GM23338 (cell line): Measurements from ENCODE around the gene FAM131A. TPM values are rescaled to one million over a fixed set of nuclear protein-coding genes. Genes with fewer than 3 reads are reported as not detected.
A peak's percentile ranks its signal among the peaks of the same experiment; 100 is the strongest.

ENCODE experiments used
- ATAC-seq: fragments of 200-7000 bp; cut with Tn5 transposase; 3 replicates; pipeline ENCODE4 v1.9.1; 2020
- DNase-seq: peaks from one replicate; pipeline ENCODE4 v3.0.0-alpha.2; 2015; ENCODE audit warnings: low spot score
- H2AFZ ChIP-seq: fragments of 200-600 bp; sonication (generic); 2 replicates; pipeline ENCODE4 v1.8.0; 2016; ENCODE audit warnings: antibody characterized with exemption, mild to moderate bottlenecking, moderate library complexity
- H3F3A ChIP-seq: fragments of 200-600 bp; sonication (generic); replicated peaks from 2 replicates; pipeline ENCODE4 v1.8.0; 2017; ENCODE audit warnings: antibody characterized with exemption, mixed run types, low read depth
- H3K27ac ChIP-seq: fragments of 200-600 bp; sonication (generic); 2 replicates; pipeline ENCODE4 v1.6.1; 2016; ENCODE audit warnings: low read depth
- H3K27me3 ChIP-seq: fragments of 200-600 bp; sonication (generic); 2 replicates; pipeline ENCODE4 v1.8.0; 2016; ENCODE audit warnings: mild to moderate bottlenecking, mixed run types, moderate library complexity; ENCODE audit not compliant: insufficient read depth
- H3K36me3 ChIP-seq: fragments of 200-600 bp; sonication (generic); 2 replicates; pipeline ENCODE4 v1.8.0; 2016; ENCODE audit warnings: mild to moderate bottlenecking; ENCODE audit not compliant: insufficient read depth
- H3K4me1 ChIP-seq: fragments of 200-600 bp; sonication (generic); 2 replicates; pipeline ENCODE4 v1.8.0; 2016; ENCODE audit warnings: mild to moderate bottlenecking, moderate library complexity; ENCODE audit not compliant: insufficient read depth
- H3K4me2 ChIP-seq: fragments of 200-600 bp; sonication (generic); 2 replicates; pipeline ENCODE4 v1.7.1; 2017; ENCODE audit warnings: mixed run types
- H3K4me3 ChIP-seq: fragments of 200-600 bp; sonication (generic); 2 replicates; pipeline ENCODE4 v1.6.1; 2016; ENCODE audit warnings: mixed run types
- H3K79me2 ChIP-seq: fragments of 200-600 bp; sonication (generic); replicated peaks from 2 replicates; pipeline ENCODE4 v1.8.0; 2017; ENCODE audit warnings: mild to moderate bottlenecking; ENCODE audit not compliant: insufficient read depth
- H3K9me2 ChIP-seq: fragments of 200-600 bp; sonication (generic); 2 replicates; pipeline ENCODE4 v1.8.0; 2017; ENCODE audit not compliant: insufficient read depth
- H4K20me1 ChIP-seq: fragments of 200-600 bp; sonication (generic); replicated peaks from 2 replicates; pipeline ENCODE4 v1.8.0; 2017; ENCODE audit warnings: mild to moderate bottlenecking; ENCODE audit not compliant: insufficient read depth
- H3K27ac Mint-ChIP-seq: 2 replicates; pipeline ENCODE4 v1.8.0; 2020; ENCODE audit warnings: inconsistent platforms, mild to moderate bottlenecking, moderate library complexity, mixed read lengths
- H3K27me3 Mint-ChIP-seq: 3 replicates; pipeline ENCODE4 v1.8.0; 2022; ENCODE audit warnings: low read depth, mild to moderate bottlenecking, moderate library complexity, mixed read lengths, inconsistent platforms; ENCODE audit not compliant: insufficient read depth, poor library complexity
- H3K36me3 Mint-ChIP-seq: 3 replicates; pipeline ENCODE4 v1.8.0; 2021; ENCODE audit warnings: low read depth, mild to moderate bottlenecking, inconsistent platforms, moderate library complexity, mixed read lengths
- H3K4me1 Mint-ChIP-seq: 3 replicates; pipeline ENCODE4 v1.8.0; 2020; ENCODE audit warnings: mild to moderate bottlenecking, inconsistent platforms, mixed read lengths
- H3K4me3 Mint-ChIP-seq: 3 replicates; pipeline ENCODE4 v1.8.0; 2021; ENCODE audit warnings: moderate library complexity, mild to moderate bottlenecking, inconsistent platforms, mixed read lengths
- H3K9me3 Mint-ChIP-seq: 3 replicates; pipeline ENCODE4 v1.8.0; 2020; ENCODE audit warnings: moderate library complexity, mild to moderate bottlenecking, inconsistent platforms, mixed read lengths
- CREB1 ChIP-seq: fragments of 250-450 bp; sonication (Bioruptor Pico); IDR thresholded peaks from 2 replicates; pipeline ENCODE4 v1.5.0; 2020; ENCODE audit warnings: low read depth, mild to moderate bottlenecking, moderate library complexity
- CTCF ChIP-seq, 2 experiments: fragments of 200-600 bp in 1 of 2; sonication (generic) in 1 of 2; conservative IDR thresholded peaks; 2 replicates each; pipeline versions ENCODE4 v1.5.1 to v1.6.1; 2016 to 2017; ENCODE audit warnings: antibody characterized with exemption in 2 of 2, low read depth in 2 of 2, mild to moderate bottlenecking in 2 of 2, moderate library complexity in 1 of 2
- ETS1 ChIP-seq: IDR thresholded peaks from 2 replicates; pipeline ENCODE4 v1.6.1; 2016; ENCODE audit warnings: antibody characterized with exemption
- EZH2 ChIP-seq: fragments of 200-600 bp; sonication (generic); IDR thresholded peaks from one replicate; pipeline ENCODE4 v1.8.0; 2017; ENCODE audit warnings: antibody characterized with exemption, mild to moderate bottlenecking, low read depth; ENCODE audit not compliant: unreplicated experiment
- EZH2phosphoT487 ChIP-seq: fragments of 200-600 bp; sonication (generic); IDR thresholded peaks from one replicate; pipeline ENCODE4 v1.8.1; 2018; ENCODE audit warnings: antibody characterized with exemption; ENCODE audit not compliant: unreplicated experiment
- JUNB ChIP-seq: IDR thresholded peaks from one replicate; pipeline ENCODE4 v1.6.1; 2016; ENCODE audit warnings: antibody characterized with exemption; ENCODE audit not compliant: unreplicated experiment
- NANOG ChIP-seq: IDR thresholded peaks from 2 replicates; pipeline ENCODE4 v1.6.1; 2016; ENCODE audit warnings: antibody characterized with exemption, borderline replicate concordance
- POLR2AphosphoS5 ChIP-seq: IDR thresholded peaks from 2 replicates; pipeline ENCODE4 v1.6.1; 2016; ENCODE audit warnings: antibody characterized with exemption, low read depth
- STAT1 ChIP-seq: IDR thresholded peaks from one replicate; pipeline ENCODE4 v1.6.1; 2016; ENCODE audit warnings: antibody characterized with exemption; ENCODE audit not compliant: unreplicated experiment
- ZNF114 ChIP-seq: fragments of 250-450 bp; sonication (Bioruptor Pico); IDR thresholded peaks from 2 replicates; pipeline ENCODE4 v1.5.0; 2020; ENCODE audit warnings: mild to moderate bottlenecking, moderate library complexity
- ZNF331 ChIP-seq: fragments of 250-450 bp; sonication (Bioruptor Pico); IDR thresholded peaks from 2 replicates; pipeline ENCODE4 v1.5.0; 2020; ENCODE audit warnings: low read depth, mild to moderate bottlenecking, moderate library complexity
- ZNF462 ChIP-seq: fragments of 250-450 bp; sonication (Bioruptor Pico); IDR thresholded peaks from 2 replicates; pipeline ENCODE4 v1.5.0; 2020; ENCODE audit warnings: mild to moderate bottlenecking, moderate library complexity
- polyA plus RNA-seq: library from polyadenylated mRNA; unstranded; fragments of >200 nt; fragmentation: Nextera tagmentation; extraction: Ambion mirVana; gene quantifications from 2 replicates; pipeline ENCODE4 v1.2.1, GENCODE V29; 2016
- total RNA-seq: library from RNA; depleted of rRNA; stranded (reverse); fragments of >200 nt; shearing (Covaris generic); gene quantifications from 2 replicates; pipeline ENCODE4 v1.2.3, GENCODE V29; 2014
- TF ChIP-seq, protein P1 (sequence below): IDR thresholded peaks from one replicate; pipeline ENCODE4 v1.6.1; 2018; ENCODE audit warnings: antibody characterized with exemption; ENCODE audit not compliant: unreplicated experiment

FAM131A gene
- total and polyA plus RNA-seq, 2 experiments from 2014 or later = 6.7 to 31.8 TPM

DNA sequence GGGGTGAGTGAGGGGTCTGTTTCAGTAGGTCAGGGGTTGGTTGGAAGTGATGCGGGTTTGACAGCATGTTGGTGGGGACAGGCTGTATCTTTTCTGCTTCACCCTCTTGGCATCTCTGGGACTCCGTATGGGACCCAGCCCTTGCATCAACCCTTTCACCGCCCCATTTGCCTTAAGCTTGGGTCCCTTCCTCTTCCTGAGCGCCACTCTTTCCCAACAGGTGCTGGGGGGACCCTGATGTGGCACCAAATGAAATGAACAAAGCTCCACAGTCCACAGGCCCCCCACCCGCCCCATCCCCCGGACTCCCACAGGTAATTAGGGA is 21.9 kb upstream of the FAM131A start:
- TF ChIP-seq STAT1 (no peak), EZH2phosphoT487 (no peak), ETS1 (no peak), ZNF462 (CRISPR knock-in tag) (no peak), CTCF (conservative IDR thresholded peaks at IDR 0.05; ENCODE audit: low read depth in 2 of 2) (no peak), NANOG (no peak), EZH2 (no peak), POLR2AphosphoS5 (no peak), ZNF114 (CRISPR knock-in tag) (no peak), JUNB (no peak), CREB1 (CRISPR knock-in tag) (no peak), ZNF331 (CRISPR knock-in tag) (no peak)
- TF ChIP-seq, protein P1, sequence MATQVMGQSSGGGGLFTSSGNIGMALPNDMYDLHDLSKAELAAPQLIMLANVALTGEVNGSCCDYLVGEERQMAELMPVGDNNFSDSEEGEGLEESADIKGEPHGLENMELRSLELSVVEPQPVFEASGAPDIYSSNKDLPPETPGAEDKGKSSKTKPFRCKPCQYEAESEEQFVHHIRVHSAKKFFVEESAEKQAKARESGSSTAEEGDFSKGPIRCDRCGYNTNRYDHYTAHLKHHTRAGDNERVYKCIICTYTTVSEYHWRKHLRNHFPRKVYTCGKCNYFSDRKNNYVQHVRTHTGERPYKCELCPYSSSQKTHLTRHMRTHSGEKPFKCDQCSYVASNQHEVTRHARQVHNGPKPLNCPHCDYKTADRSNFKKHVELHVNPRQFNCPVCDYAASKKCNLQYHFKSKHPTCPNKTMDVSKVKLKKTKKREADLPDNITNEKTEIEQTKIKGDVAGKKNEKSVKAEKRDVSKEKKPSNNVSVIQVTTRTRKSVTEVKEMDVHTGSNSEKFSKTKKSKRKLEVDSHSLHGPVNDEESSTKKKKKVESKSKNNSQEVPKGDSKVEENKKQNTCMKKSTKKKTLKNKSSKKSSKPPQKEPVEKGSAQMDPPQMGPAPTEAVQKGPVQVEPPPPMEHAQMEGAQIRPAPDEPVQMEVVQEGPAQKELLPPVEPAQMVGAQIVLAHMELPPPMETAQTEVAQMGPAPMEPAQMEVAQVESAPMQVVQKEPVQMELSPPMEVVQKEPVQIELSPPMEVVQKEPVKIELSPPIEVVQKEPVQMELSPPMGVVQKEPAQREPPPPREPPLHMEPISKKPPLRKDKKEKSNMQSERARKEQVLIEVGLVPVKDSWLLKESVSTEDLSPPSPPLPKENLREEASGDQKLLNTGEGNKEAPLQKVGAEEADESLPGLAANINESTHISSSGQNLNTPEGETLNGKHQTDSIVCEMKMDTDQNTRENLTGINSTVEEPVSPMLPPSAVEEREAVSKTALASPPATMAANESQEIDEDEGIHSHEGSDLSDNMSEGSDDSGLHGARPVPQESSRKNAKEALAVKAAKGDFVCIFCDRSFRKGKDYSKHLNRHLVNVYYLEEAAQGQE = no peak
- H3K27ac ChIP-seq = 0 out of 2 replicates have a peak overlapping the region, but pooled peaks have one; percentile 66
- no peak overlapping the region for H2AFZ ChIP-seq
- peaks cover 8% of the 10 kb centered on the region; the same call in 1 of the 2 replicates for H3F3A ChIP-seq
- ATAC-seq (peak; percentile 4), DNase-seq (no peak)
- peak overlapping the region; percentile 92 for H3K4me3 ChIP-seq
- H3K4me1 Mint-ChIP-seq = peaks cover 29% of the 10 kb centered on the region
- peaks cover 41% of the 10 kb centered on the region for H4K20me1 ChIP-seq
- H3K27me3 ChIP-seq = no peaks in the 10 kb centered on the region
- H3K9me3 Mint-ChIP-seq = no peaks in the 10 kb centered on the region
- peak overlapping the region; percentile 92 for H3K4me3 Mint-ChIP-seq
- no peaks in the 10 kb centered on the region for H3K9me2 ChIP-seq
- peak overlapping the region; percentile 92 for H3K27ac Mint-ChIP-seq
- peaks cover 22% of the 10 kb centered on the region for H3K27me3 Mint-ChIP-seq
- peaks cover 11% of the 10 kb centered on the region for H3K4me1 ChIP-seq
- peaks cover 23% of the 10 kb centered on the region for H3K36me3 ChIP-seq
- H3K36me3 Mint-ChIP-seq = peaks cover 46% of the 10 kb centered on the region
- peaks cover 55% of the 10 kb centered on the region for H3K79me2 ChIP-seq
- H3K4me2 ChIP-seq = peak overlapping the region; percentile 93
